ENCODE data around the gene EFR3B.

The EFR3B gene

DNA sequence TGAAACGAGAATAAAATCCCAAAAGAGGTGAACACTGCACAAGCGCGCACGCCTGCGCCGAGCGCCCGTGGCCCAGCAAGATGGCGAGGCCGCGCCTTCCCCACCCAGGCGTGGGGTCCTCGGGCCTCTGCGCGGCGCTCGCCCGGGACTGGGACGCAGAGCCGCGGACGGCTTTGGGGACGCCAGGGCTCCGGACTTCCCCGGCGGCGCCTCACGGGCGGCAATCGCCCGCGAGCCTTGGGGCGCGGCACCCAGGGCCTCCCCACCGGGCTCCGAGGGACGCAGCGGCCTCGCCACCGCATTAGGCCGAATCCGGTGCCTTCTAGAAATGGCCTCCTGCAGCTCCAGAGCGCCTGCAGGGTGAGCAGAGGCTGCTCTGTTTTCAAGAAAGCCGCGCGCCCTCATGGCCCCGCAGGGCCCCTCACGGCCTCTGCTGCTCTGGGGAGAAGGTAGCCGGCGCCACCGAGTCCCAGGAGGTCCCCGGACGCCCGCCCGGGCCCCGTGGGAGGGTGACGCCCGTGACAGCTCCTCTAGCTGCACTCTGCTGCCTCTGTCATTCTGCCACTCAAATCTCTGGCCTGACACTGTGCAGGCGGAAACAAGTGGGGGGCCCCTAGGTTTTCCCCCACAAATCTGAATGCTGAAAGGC, 162.4 kb downstream of the EFR3B start:
- in situ Hi-C loops (cut with MboI; ENCODE audit: low sequenced_read_pairs, unreplicated experiment), result no loop called here
- DNase-seq (ENCODE audit: low spot score), result peak; percentile 74
- TF ChIP-seq, protein P1, sequence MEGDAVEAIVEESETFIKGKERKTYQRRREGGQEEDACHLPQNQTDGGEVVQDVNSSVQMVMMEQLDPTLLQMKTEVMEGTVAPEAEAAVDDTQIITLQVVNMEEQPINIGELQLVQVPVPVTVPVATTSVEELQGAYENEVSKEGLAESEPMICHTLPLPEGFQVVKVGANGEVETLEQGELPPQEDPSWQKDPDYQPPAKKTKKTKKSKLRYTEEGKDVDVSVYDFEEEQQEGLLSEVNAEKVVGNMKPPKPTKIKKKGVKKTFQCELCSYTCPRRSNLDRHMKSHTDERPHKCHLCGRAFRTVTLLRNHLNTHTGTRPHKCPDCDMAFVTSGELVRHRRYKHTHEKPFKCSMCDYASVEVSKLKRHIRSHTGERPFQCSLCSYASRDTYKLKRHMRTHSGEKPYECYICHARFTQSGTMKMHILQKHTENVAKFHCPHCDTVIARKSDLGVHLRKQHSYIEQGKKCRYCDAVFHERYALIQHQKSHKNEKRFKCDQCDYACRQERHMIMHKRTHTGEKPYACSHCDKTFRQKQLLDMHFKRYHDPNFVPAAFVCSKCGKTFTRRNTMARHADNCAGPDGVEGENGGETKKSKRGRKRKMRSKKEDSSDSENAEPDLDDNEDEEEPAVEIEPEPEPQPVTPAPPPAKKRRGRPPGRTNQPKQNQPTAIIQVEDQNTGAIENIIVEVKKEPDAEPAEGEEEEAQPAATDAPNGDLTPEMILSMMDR (IDR thresholded peaks at IDR 0.05; ENCODE audit: borderline replicate concordance, control extremely low read depth, extremely low read depth, insufficient read depth, missing control alignments), result no peak

DNA sequence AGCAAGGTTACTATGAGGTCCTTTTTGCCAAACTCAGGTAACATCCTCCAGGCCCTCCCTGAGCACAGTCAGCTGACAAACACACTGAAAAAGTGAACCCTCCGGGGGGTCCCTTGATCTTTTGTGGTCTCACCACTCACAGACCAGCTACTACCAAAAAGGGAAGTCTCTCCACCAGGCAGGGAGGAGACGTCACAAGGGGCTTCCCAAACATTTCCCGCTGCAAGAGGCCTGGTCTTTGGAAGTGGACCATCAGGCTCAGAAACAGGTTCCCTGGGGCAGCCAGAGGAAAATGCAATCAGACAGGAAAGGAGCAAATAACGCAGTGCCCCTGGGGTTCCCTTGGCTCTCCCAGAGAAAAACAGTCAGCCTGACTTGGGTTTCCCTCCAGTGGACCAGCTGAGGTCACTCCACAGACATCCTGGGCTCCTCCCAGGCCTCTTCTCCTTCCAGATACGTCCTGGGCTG, 165.2 kb downstream of the EFR3B start:
- in situ Hi-C loops (cut with MboI; ENCODE audit: low sequenced_read_pairs, unreplicated experiment), result no loop called here
- DNase-seq (ENCODE audit: low spot score), result peak; percentile 47
- TF ChIP-seq, protein P1 (IDR thresholded peaks at IDR 0.05; ENCODE audit: borderline replicate concordance, control extremely low read depth, extremely low read depth, insufficient read depth, missing control alignments), result no peak
